GM19035 (cell line): ENCODE results near the gene DCANP1.
"Not testable (repeated sequence)": the region's sequence is repeated elsewhere in the genome, so short reads cannot be mapped to it uniquely, and the experiment has no call there.

Experiments
- ATAC-seq: cut with Tn5 transposase; IDR thresholded peaks from one replicate; pipeline ENCODE4 v1.9.1; 2021; ENCODE audit not compliant: unreplicated experiment

Gene DCANP1

GRCh38 chr5:135447298-135447929 lies at the start of gene DCANP1:
DCANP1 (minus strand) TSS chr5:135447348; CDS start chr5:135447108, 240 bp downstream.
- no peak for ATAC-seq

- ATAC-seq: not testable (repeated sequence)
Observed at GRCh38 chr5:135495531-135495930, 48.4 kb upstream of the DCANP1 start.

GRCh38 chr5:135494196-135494595 lies 47.0 kb upstream of the DCANP1 start:
- no peak for ATAC-seq

- no peak for ATAC-seq
Observed at GRCh38 chr5:135493406-135494180, 46.4 kb upstream of the DCANP1 start.

- ATAC-seq: no peak
Observed at GRCh38 chr5:135492319-135492626, 45.1 kb upstream of the DCANP1 start.

- ATAC-seq: no peak
Observed at GRCh38 chr5:135491552-135492318, 44.6 kb upstream of the DCANP1 start.

- ATAC-seq: no peak
Observed at GRCh38 chr5:135491038-135491551, 43.9 kb upstream of the DCANP1 start.

GRCh38 chr5:135490245-135491037 lies 43.3 kb upstream of the DCANP1 start:
- ATAC-seq: no peak

- no peak for ATAC-seq
Observed at GRCh38 chr5:135489466-135490244, 42.5 kb upstream of the DCANP1 start.

- no peak for ATAC-seq
Observed at GRCh38 chr5:135488727-135489465, 41.7 kb upstream of the DCANP1 start.

GRCh38 chr5:135487839-135488514 lies 40.8 kb upstream of the DCANP1 start:
- no peak for ATAC-seq

- ATAC-seq: no peak
Observed at GRCh38 chr5:135487037-135487395, 39.9 kb upstream of the DCANP1 start.

GRCh38 chr5:135486131-135487036 lies 39.2 kb upstream of the DCANP1 start:
- ATAC-seq: no peak

GRCh38 chr5:135484674-135485086 lies 37.5 kb upstream of the DCANP1 start:
- no peak for ATAC-seq

GRCh38 chr5:135483254-135483653 lies 36.1 kb upstream of the DCANP1 start:
- ATAC-seq: no peak

GRCh38 chr5:135482381-135482933 lies 35.3 kb upstream of the DCANP1 start:
- no peak for ATAC-seq

GRCh38 chr5:135481909-135482311 lies 34.8 kb upstream of the DCANP1 start:
- ATAC-seq: no peak

GRCh38 chr5:135481387-135481786 lies 34.2 kb upstream of the DCANP1 start:
- no peak for ATAC-seq
